Measurements from ENCODE around the gene TMEM245.
"Not testable (repeated sequence)": the region's sequence is repeated elsewhere in the genome, so short reads cannot be mapped to it uniquely, and the experiment has no call there.

The TMEM245 gene

DNA sequence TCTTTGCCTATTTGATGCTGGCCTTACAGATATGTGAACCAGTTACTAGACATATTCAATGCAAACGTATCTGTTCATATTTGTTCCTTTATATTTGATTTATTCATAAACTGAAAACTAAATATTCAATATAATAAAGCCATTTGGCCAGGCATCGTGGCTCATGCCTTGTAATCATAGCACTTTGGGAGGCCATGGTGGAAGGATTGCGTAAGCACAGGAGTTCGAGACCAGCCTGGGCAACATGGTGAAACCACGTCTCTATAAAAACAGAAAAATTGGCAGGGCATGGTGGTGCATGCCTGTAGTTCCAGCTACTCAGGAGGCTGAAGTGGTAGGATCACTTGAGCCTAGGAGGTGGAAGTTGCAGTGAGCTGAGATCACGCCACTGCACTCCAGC, 57.2 kb downstream of the TMEM245 start:
- Histone ChIP-seq H3K79me2 (ENCODE audit: insufficient read depth, low read length) (no peaks in the 10 kb centered on the region), H3F3A (ENCODE audit: insufficient read depth, low read length) (no peaks in the 10 kb centered on the region), H3K4me2 (ENCODE audit: low read length) (no peak overlapping the region), H3K9ac (ENCODE audit: low read length) (no peak overlapping the region), H3K4me3 (ENCODE audit: low read depth, low read length, poor library complexity, severe bottlenecking) (no peak overlapping the region), H3K4me1 (ENCODE audit: insufficient read depth, low read length, severe bottlenecking) (no peaks in the 10 kb centered on the region), H3K9me3 (ENCODE audit: low read length) (no peaks in the 10 kb centered on the region), H3K36me3 (ENCODE audit: insufficient read depth, low read length) (peaks cover 69% of the 10 kb centered on the region), H3K27ac (ENCODE audit: low read depth, low read length, poor library complexity, severe bottlenecking) (no peak overlapping the region), H3K27me3 (ENCODE audit: insufficient read depth, low read length) (no peaks in the 10 kb centered on the region), H2AFZ (ENCODE audit: low read length) (no peak overlapping the region), H4K20me1 (ENCODE audit: insufficient read depth, low read length) (no peaks in the 10 kb centered on the region), H3K9me2 (ENCODE audit: low read depth, low read length) (no peaks in the 10 kb centered on the region)
- TF ChIP-seq, protein P1, sequence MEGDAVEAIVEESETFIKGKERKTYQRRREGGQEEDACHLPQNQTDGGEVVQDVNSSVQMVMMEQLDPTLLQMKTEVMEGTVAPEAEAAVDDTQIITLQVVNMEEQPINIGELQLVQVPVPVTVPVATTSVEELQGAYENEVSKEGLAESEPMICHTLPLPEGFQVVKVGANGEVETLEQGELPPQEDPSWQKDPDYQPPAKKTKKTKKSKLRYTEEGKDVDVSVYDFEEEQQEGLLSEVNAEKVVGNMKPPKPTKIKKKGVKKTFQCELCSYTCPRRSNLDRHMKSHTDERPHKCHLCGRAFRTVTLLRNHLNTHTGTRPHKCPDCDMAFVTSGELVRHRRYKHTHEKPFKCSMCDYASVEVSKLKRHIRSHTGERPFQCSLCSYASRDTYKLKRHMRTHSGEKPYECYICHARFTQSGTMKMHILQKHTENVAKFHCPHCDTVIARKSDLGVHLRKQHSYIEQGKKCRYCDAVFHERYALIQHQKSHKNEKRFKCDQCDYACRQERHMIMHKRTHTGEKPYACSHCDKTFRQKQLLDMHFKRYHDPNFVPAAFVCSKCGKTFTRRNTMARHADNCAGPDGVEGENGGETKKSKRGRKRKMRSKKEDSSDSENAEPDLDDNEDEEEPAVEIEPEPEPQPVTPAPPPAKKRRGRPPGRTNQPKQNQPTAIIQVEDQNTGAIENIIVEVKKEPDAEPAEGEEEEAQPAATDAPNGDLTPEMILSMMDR (IDR thresholded peaks at IDR 0.05; ENCODE audit: low read length): no peak
- TF ChIP-seq EZH2 (IDR thresholded peaks at IDR 0.05; ENCODE audit: borderline replicate concordance, low read length): no peak

DNA sequence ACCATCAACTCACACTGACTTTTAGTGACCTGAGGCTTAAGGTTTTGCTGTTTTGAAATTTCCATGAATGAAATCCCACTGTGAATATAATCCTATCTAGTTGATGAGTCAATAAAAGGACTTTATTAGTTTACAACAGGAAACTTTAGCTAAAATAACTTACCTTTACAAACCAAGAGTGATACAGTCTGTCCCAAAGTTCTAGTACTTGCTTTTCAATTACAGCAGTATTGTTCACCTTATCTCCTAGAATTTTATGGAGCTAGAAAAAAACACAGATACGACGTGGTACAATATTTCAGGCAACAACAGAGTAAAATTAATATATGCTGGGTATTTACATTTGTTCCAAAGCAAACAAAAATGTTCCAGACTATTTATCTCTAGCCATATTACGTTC, 59.6 kb downstream of the TMEM245 start:
- no peaks in the 10 kb centered on the region for H3K27me3 ChIP-seq (ENCODE audit: insufficient read depth, low read length)
- no peak overlapping the region for H3K4me2 ChIP-seq (ENCODE audit: low read length)
- no peaks in the 10 kb centered on the region for H3K4me1 ChIP-seq (ENCODE audit: insufficient read depth, low read length, severe bottlenecking)
- TF ChIP-seq, protein P1 (IDR thresholded peaks at IDR 0.05; ENCODE audit: low read length): no peak
- TF ChIP-seq EZH2 (IDR thresholded peaks at IDR 0.05; ENCODE audit: borderline replicate concordance, low read length): no peak
- no peaks in the 10 kb centered on the region for H3K79me2 ChIP-seq (ENCODE audit: insufficient read depth, low read length)
- H3F3A ChIP-seq (ENCODE audit: insufficient read depth, low read length): no peaks in the 10 kb centered on the region
- no peak overlapping the region for H3K4me3 ChIP-seq (ENCODE audit: low read depth, low read length, poor library complexity, severe bottlenecking)
- H3K9me3 ChIP-seq (ENCODE audit: low read length): no peaks in the 10 kb centered on the region
- no peak overlapping the region for H2AFZ ChIP-seq (ENCODE audit: low read length)
- H3K9ac ChIP-seq (ENCODE audit: low read length): no peak overlapping the region
- H3K36me3 ChIP-seq (ENCODE audit: insufficient read depth, low read length): peaks cover 72% of the 10 kb centered on the region
- no peaks in the 10 kb centered on the region for H3K9me2 ChIP-seq (ENCODE audit: low read depth, low read length)
- H4K20me1 ChIP-seq (ENCODE audit: insufficient read depth, low read length): no peaks in the 10 kb centered on the region
- H3K27ac ChIP-seq (ENCODE audit: low read depth, low read length, poor library complexity, severe bottlenecking): no peak overlapping the region

DNA sequence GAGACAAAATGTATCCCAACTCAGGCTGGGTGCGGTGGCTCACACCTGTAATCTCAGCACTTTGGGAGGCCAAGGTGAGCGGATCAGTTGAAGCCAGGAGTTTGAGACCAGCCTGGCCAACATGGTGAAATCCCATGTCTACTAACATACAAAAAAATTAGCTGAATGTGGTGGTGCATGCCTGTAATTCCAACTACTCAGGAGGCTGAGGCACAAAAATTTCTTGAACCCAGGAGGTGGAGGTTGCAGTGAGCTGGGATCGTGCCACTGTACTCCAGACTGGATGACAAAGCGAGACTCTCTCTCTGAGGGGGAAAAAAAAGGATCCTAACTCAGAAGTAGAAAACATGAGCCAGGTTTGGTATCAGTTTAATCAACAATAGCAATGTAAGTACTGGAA, 66.6 kb downstream of the TMEM245 start:
- H3K4me3 ChIP-seq (ENCODE audit: low read depth, low read length, poor library complexity, severe bottlenecking); H3K27me3 ChIP-seq (ENCODE audit: insufficient read depth, low read length); H3K4me1 ChIP-seq (ENCODE audit: insufficient read depth, low read length, severe bottlenecking); H3K4me2 ChIP-seq (ENCODE audit: low read length); H4K20me1 ChIP-seq (ENCODE audit: insufficient read depth, low read length); H3F3A ChIP-seq (ENCODE audit: insufficient read depth, low read length); H3K9me2 ChIP-seq (ENCODE audit: low read depth, low read length); H3K9ac ChIP-seq (ENCODE audit: low read length); H3K9me3 ChIP-seq (ENCODE audit: low read length); H3K27ac ChIP-seq (ENCODE audit: low read depth, low read length, poor library complexity, severe bottlenecking); H2AFZ ChIP-seq (ENCODE audit: low read length); H3K79me2 ChIP-seq (ENCODE audit: insufficient read depth, low read length): not testable (repeated sequence)
- peaks cover 83% of the 10 kb centered on the region for H3K36me3 ChIP-seq (ENCODE audit: insufficient read depth, low read length)

DNA sequence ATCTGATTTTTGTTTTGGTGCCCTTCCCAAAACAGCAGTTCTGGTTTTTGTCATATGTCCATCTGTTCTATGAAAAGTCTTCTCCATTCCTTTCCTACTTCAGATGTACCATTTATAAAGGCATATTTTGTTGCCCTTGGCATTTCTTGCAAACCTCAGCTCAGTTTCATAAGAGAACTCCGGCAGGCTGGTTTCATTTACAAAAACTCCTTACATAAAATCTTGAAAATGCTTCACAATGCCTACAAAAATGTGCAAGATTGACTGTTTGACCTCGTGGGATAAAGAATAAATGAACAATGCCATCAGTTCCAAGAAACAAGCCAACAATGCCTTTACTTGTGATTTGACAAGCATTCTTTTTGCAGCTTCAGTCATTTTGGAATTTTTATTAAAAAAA, 67.3 kb downstream of the TMEM245 start:
- Histone ChIP-seq H2AFZ (ENCODE audit: low read length) (no peak overlapping the region), H3K36me3 (ENCODE audit: insufficient read depth, low read length) (peaks cover 90% of the 10 kb centered on the region), H3F3A (ENCODE audit: insufficient read depth, low read length) (no peaks in the 10 kb centered on the region), H3K4me3 (ENCODE audit: low read depth, low read length, poor library complexity, severe bottlenecking) (no peak overlapping the region), H3K27me3 (ENCODE audit: insufficient read depth, low read length) (no peaks in the 10 kb centered on the region), H3K9me3 (ENCODE audit: low read length) (no peaks in the 10 kb centered on the region), H3K27ac (ENCODE audit: low read depth, low read length, poor library complexity, severe bottlenecking) (no peak overlapping the region), H3K4me1 (ENCODE audit: insufficient read depth, low read length, severe bottlenecking) (no peaks in the 10 kb centered on the region), H3K79me2 (ENCODE audit: insufficient read depth, low read length) (no peaks in the 10 kb centered on the region), H3K4me2 (ENCODE audit: low read length) (no peak overlapping the region), H3K9me2 (ENCODE audit: low read depth, low read length) (no peaks in the 10 kb centered on the region), H3K9ac (ENCODE audit: low read length) (no peak overlapping the region), H4K20me1 (ENCODE audit: insufficient read depth, low read length) (no peaks in the 10 kb centered on the region)
- TF ChIP-seq EZH2 (IDR thresholded peaks at IDR 0.05; ENCODE audit: borderline replicate concordance, low read length): no peak
- TF ChIP-seq, protein P1 (IDR thresholded peaks at IDR 0.05; ENCODE audit: low read length): no peak

All from OCI-LY1 (cell line).